Fibroblast of peridontal ligament (primary cell): ENCODE results near the gene CALCOCO1.
A peak's percentile ranks its signal among the peaks of the same experiment; 100 is the strongest.

Experiments
- DNase-seq: peaks from one replicate; pipeline ENCODE4 v3.0.0-alpha.2; 2010; ENCODE audit errors: extremely low read depth

The CALCOCO1 gene

GRCh38 chr12:53751336-53752191 lies 24.3 kb upstream of the CALCOCO1 start, which contains the start of gene CISTR:
TSS of gene CISTR (minus strand) at chr12:53751979.
- DNase-seq: no peak

- DNase-seq: no peak
Measured at GRCh38 chr12:53750812-53751335, 23.6 kb upstream of the CALCOCO1 start.

GRCh38 chr12:53749986-53750811 lies 22.9 kb upstream of the CALCOCO1 start:
- no peak for DNase-seq

- no peak for DNase-seq
Measured at GRCh38 chr12:53748072-53748840, 21.0 kb upstream of the CALCOCO1 start.

DNA sequence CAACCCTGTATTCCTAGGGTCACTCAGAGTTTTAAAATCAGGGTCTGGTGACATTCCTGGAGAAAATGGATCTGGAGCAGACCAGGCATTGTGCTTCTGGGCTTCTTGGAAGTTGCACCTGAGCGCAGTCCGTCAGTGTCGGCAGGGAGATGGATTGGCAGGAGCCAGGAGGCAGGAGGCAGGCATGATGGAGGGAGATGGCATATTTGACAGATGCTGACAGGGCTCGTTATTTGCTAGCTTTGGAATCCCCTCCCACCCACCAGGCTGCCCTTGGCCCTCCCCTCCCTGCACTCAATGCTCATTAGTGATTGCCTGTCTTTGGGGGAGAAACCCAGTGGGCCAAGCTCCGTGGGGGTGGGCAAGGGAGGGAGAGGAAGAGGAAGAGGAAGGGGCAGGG lies 19.8 kb upstream of the CALCOCO1 start:
- no peak for DNase-seq

DNA sequence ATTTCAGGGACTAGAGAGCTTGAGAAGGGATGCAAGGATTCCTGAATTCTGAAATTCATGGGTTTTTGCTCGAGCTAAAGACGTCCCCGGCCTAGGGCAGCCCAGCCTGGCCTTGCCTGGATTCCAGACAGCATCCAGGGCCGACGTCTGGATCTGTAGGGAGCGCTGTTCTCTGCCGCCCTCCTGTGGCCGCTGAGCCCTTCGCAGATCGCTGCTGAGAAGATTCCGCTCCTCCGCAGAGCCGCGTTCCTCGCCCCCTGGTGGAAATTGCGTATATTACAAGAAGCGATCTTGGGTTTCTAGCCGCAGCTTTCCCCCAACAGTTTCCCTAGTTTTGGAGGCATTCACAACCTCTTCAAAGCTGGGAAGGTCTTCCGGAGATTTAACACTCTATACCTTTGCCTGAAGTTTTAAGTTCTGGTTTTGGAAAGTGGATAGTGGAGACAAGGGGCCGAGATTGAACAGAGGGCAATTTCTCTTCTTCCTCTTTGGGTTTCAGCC lies 19.4 kb upstream of the CALCOCO1 start:
- DNase-seq: peak; percentile 92

- DNase-seq: no peak
Measured at GRCh38 chr12:53744751-53745150, 17.5 kb upstream of the CALCOCO1 start.

- DNase-seq: no peak
Measured at GRCh38 chr12:53744130-53744441, 16.8 kb upstream of the CALCOCO1 start.

DNA sequence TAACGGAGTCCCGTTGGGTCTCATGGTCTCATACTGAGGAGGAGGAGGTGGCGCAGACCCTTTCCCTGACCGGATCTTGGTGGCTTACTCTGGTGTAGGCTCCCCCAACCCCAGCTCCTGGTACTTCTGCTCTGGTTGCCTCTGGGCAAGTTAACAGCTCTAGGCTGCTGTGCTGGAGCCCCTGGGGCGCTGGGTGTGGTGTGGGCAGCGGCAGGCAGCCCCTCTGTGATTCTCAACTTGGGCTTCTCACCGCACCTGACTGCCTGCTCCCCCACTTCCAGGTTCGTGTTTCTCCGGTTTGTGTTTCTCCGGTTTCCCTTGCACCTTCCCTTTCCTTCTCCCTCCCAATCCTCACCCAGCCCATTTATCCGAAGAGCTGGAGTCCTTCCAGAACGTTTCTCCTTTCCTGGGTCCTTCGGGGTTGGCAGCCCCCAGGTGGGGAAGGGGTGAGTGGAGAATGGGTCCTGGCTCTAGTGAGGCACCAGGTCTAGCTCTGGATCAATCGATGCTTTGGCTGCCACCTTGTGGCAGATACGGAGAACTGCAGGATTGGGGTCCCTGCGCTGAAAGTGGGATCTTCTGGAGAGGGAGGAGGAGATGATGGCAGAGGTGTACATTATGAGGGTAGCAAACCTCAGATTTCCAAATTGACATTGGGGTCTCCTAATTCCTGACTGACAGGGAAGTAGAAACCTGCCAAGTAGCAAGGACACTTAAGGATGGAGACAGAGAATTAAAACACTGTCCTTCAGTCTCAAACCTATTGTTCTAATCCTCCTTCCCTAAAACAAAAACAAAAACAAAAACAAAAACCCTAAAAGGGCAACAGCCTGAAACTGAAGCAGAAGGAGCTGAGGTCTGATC lies 16.2 kb upstream of the CALCOCO1 start:
- DNase-seq: peak; percentile 53

DNA sequence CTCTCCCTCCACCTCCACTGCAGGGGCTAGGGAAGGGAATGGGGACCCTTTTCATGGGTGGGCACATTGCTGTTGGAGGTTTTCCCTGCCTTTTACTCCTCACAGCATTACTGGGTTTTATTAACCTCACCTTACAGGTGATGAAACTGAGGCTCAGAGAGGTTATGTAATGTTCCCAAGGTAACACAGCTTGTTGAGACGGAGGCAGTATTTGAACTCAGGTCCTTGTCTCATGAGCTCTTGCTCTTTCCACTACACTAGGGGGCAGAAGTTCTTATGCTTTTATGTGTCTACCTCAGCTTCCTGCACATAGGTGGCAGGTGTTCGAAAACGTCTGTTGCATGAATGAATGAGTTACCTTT lies 12.9 kb upstream of the CALCOCO1 start:
- no peak for DNase-seq

GRCh38 chr12:53739214-53740129 lies 12.2 kb upstream of the CALCOCO1 start:
- no peak for DNase-seq

DNA sequence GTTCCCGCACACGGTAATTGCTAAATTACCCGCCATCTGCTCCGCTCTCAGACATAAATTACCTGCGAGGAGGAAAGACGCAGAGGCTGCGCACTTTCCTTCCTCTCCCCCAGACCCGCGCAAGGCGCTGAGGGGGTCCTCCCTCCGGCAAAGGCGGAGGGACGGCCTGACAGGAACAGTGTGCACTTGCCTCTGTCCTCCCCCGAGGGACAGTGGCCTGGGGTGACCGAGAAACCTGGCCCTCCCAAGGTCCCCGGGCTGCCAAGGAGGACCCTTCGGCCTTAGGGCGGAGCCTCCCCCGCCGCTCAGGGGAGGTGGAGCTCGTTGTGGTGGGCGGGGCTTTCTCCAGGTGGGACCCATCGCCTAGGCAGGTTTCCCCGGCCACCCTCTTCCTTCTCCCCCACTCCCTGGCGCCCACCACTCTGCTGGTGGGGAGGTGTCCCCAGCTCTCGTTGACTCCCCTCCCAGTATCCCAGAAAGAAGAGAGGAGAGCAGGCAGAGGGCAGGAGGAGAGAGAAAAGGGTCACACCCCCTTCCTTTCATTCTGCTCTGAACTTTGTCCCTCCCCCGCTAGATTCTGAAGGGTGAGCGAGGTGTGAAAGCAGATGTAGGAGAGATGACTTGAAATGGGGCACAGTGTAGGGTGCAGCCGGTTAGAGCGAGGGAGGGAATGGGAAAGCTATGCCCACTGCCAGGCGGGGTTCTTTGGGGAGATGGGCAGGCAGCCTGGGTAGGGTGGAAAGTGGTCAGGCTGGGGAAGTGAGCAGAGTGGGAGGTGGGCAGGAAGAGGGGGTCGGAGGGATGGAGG lies 11.4 kb upstream of the CALCOCO1 start:
- no peak for DNase-seq

DNA sequence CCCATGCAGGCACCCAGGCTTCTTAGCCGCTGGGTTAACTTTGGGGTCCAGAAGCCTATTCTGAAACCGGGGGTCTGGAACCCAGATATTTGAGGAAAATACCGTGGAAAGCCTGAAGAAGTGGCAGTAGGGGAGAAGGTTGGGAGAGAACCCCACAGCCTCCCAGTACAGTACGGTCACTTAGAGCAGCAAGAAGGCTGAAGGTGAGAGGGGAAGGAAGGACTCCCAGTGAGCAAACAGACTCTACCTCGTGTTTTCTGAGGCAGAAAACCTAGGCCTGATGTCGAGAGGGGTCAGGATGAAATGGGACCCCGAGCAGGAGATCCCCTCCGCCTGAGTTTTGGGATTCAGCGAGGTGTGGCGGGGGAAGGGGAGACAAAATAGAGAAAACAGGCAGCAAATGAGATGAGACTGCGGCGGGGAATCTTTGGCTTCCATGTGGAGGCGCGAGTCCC lies 10.7 kb upstream of the CALCOCO1 start:
- no peak for DNase-seq

DNA sequence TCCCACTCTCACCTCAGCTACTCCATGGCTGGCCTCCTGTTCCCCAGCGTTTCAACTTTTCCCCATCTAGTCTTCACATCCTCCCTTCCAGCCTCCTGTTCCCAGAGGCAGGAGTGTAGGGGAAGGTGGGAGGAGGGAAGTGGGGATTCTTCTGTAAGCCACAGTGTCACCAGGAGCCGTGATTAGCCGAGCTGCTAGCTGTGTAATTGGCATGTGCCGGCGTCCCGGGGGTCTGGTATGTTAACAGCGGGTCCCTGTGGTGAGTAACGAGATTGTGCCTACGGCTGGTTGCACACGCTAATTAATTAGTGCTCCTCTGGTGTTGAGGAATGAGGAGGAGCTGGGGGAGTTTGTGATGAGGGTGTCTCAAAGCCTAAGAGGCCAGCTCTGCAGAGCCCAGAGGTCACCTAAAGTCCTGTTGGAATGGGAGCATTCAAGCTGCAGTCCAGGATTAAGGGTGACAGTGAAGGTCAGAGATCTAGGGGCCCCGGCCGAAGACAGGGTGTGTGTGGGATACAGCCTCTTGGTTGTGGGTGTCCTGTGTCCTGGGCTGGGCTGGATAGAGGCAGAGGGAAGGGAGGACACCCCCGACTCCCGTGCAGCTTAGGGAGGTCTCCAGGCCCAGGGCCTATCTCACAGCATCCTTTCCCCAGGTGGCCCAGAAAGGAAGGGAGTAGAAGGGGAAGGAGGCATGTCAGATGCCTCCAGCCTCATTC lies 10.0 kb upstream of the CALCOCO1 start:
- DNase-seq: no peak

DNA sequence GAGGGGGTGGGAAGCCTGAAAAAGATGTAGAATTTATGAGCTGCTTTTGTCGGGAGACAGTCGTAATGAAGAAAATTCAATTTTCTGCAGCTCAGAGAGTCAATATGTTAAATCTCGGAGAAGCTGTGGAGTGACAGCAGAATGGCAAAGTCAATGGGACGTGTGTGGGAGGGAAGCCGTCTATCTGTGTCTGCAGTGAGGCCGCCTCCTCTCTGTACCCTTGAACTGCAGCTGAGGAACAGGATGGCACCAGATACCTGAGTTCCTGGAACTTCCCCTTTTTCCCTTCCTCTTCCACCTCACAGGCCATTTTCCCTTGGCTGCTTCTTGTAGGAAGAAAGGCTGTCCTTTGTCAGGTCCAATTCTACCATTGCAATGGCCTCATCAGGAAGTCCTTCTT lies 9.3 kb upstream of the CALCOCO1 start:
- no peak for DNase-seq

DNA sequence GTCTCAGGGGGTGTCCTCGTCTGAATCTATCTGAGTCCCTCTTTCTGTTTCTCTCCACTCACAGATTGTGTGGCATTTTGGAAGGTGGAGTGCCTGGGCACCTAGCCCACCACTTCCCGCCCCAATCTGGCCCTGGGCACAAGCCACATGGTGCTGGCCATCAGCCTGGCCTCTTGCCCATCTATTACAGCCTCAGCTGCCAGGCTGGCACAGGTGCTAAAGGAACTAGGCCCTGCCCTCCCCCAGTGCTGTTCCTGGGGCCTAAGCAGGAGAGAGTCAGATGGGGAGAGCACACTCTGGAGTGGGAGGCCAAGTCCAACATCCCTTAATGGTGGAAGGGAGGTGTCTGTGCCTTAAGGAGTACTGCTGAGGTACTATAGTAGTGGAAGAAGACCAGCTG lies 8.3 kb upstream of the CALCOCO1 start:
- DNase-seq: no peak

GRCh38 chr12:53734425-53734824 lies 7.2 kb upstream of the CALCOCO1 start:
- no peak for DNase-seq

DNA sequence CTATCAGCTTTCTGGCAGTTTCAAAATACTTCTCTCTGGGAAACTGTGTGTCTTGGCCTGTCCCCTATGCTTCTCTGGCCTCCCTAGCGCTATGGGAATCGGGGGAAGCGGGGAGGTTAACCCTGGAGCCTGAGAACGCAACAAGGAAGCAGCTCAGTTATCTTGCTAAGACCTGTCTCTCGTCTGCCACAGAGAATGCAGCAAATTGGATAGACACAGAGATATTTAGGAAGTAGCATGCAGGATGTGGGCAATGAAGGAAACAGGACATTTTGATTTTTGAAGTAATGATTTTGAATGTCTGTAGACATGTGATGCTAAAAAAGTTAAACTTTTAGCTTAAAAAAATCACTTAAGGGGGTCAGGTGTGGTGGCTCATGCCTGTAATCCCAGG lies 6.6 kb upstream of the CALCOCO1 start:
- no peak for DNase-seq
